RWPE2 (cell line): Measurements from ENCODE around the gene SLC12A2.

ENCODE experiments used
- ATAC-seq: fragments of 200-7000 bp; cut with Tn5 transposase; 3 replicates; pipeline ENCODE4 v1.9.1; 2021; ENCODE audit warnings: low read depth
- DNase-seq: peaks from one replicate; pipeline ENCODE4 v3.0.0-alpha.2; 2020; ENCODE audit warnings: low spot score
- H3K27ac ChIP-seq: fragments of 450-650 bp; 2 replicates; pipeline ENCODE4 v1.5.1; 2017; ENCODE audit warnings: mild to moderate bottlenecking; ENCODE audit not compliant: poor library complexity, severe bottlenecking
- H3K27me3 ChIP-seq: fragments of 250-450 bp; sonication (Bioruptor Pico); 2 replicates; pipeline ENCODE4 v1.5.1; 2021; ENCODE audit warnings: mild to moderate bottlenecking, moderate library complexity; ENCODE audit not compliant: insufficient read depth, poor library complexity, severe bottlenecking
- H3K36me3 ChIP-seq: fragments of 250-450 bp; sonication (Bioruptor Pico); 2 replicates; pipeline ENCODE4 v1.5.1; 2020; ENCODE audit warnings: low read depth, mild to moderate bottlenecking, moderate library complexity
- H3K4me1 ChIP-seq: fragments of 250-450 bp; sonication (Bioruptor Pico); 2 replicates; pipeline ENCODE4 v1.5.1; 2021; ENCODE audit warnings: mild to moderate bottlenecking, moderate library complexity; ENCODE audit not compliant: insufficient read depth, poor library complexity, severe bottlenecking
- H3K4me3 ChIP-seq: fragments of 250-450 bp; sonication (Bioruptor Pico); 2 replicates; pipeline ENCODE4 v1.5.1; 2021; ENCODE audit warnings: mild to moderate bottlenecking, moderate library complexity; ENCODE audit not compliant: severe bottlenecking
- H3K9me3 ChIP-seq: fragments of 250-450 bp; sonication (Bioruptor Pico); 2 replicates; pipeline ENCODE4 v1.5.1; 2021; ENCODE audit warnings: mild to moderate bottlenecking, moderate library complexity; ENCODE audit not compliant: severe bottlenecking
- CTCF ChIP-seq: fragments of 450-650 bp; IDR thresholded peaks from one replicate; pipeline ENCODE4 v1.5.1; 2017; ENCODE audit warnings: mild to moderate bottlenecking, moderate library complexity; ENCODE audit not compliant: poor library complexity, severe bottlenecking

Gene SLC12A2

DNA sequence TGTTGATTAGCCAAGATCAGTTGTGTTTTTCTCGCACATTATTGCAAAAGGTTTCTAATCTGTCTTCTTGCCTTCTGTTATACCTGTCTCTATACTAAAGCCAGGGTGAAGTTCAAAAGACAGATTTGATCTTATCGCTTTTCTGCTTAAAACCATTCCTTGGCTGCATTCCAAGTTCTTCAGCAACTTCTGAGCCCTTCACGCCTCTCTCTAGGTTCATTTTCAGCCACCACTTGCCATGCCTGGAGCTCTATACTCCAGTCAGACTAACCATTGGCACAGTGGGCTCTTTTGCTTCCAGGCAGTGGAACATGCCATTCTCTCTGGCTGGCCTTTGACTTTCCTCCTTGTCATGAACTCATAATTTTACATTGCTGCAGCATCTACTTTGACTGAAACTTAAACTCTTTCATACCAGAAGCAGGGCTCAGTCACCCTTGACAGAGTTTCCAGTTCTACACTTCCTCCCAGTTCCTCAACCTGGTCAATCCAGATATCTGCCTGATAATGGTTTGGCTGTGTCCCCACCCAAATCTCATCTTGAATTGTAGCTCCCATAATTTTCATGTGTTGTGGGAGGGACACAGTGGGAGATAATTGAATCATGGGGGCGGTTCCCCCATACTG, 114.4 kb downstream of the SLC12A2 start:
- no peaks in the 10 kb centered on the region for H3K27me3 ChIP-seq
- H3K27ac ChIP-seq = no peak overlapping the region
- peaks cover 7% of the 10 kb centered on the region for H3K4me1 ChIP-seq
- no peak overlapping the region for H3K4me3 ChIP-seq
- ATAC-seq (no peak), DNase-seq (no peak)
- H3K36me3 ChIP-seq = no peaks in the 10 kb centered on the region
- TF ChIP-seq CTCF = no peak
- no peaks in the 10 kb centered on the region for H3K9me3 ChIP-seq

GRCh38 chr5:128199104-128199503, 115.5 kb downstream of the SLC12A2 start:
- Histone ChIP-seq H3K27ac (no peak overlapping the region), H3K36me3 (no peaks in the 10 kb centered on the region), H3K9me3 (no peaks in the 10 kb centered on the region), H3K27me3 (no peaks in the 10 kb centered on the region), H3K4me3 (no peak overlapping the region), H3K4me1 (peaks cover 7% of the 10 kb centered on the region)
- no peak for TF ChIP-seq CTCF
- ATAC-seq (peak; percentile 59), DNase-seq (no peak)

GRCh38 chr5:128199611-128200010, 116.0 kb downstream of the SLC12A2 start:
- no peak for DNase-seq
- H3K4me1 ChIP-seq = peaks cover 7% of the 10 kb centered on the region
- H3K27me3 ChIP-seq = no peaks in the 10 kb centered on the region
- no peak overlapping the region for H3K27ac ChIP-seq
- no peak for TF ChIP-seq CTCF
- no peak overlapping the region for H3K4me3 ChIP-seq
- H3K36me3 ChIP-seq = no peaks in the 10 kb centered on the region
- ATAC-seq = peak; percentile 7; the same call in 1 of the 3 replicates
- no peaks in the 10 kb centered on the region for H3K9me3 ChIP-seq

DNA sequence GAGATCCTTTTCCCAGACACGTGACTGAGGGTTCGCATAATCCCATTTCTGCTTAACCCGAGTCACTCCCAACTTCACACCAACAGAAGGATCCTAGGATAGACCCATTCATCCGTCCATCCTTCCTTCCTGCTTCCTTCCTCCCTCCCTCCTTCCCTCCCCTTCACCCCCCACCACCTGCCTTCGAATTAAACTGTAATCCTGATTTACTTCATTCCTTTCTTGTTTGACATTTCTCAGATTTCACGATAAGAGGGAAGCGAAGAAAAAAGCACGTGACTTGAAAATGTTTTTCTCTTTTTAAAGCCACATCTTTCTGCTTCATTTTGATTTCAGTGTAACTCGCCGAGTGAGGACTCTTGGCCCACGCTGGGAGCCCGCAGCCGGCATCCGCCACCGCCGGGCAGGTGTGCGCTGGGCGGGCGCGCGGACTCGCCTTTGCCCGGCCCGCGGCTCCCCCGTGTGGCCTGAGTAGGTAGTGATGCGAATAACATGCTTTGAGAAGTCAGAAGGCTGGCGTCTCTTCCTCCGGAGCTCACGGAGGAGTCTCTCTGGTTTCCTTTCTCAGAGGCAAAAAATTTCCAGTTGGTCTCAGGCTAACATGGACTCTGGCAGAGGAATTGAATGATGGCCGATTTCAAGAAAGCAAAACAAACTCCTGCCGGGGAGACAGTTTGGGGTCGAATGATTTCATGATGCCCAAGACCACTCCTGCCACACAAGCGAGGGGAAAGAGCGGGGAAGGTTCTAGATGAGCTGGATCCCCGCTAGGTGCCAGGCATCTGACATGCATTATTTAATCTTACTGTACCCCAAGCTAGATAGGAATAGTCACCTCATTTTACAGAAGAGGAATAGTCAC, 117.7 kb downstream of the SLC12A2 start:
- Histone ChIP-seq H3K4me1 (peaks cover 7% of the 10 kb centered on the region), H3K9me3 (no peaks in the 10 kb centered on the region), H3K27me3 (no peaks in the 10 kb centered on the region), H3K36me3 (no peaks in the 10 kb centered on the region), H3K27ac (no peak overlapping the region), H3K4me3 (no peak overlapping the region)
- DNase-seq = peak; percentile 82
- ATAC-seq = peak; percentile 85
- TF ChIP-seq CTCF = peak; percentile 99

GRCh38 chr5:128202320-128202719, 118.8 kb downstream of the SLC12A2 start:
- Histone ChIP-seq H3K36me3 (no peaks in the 10 kb centered on the region), H3K4me3 (no peak overlapping the region), H3K27ac (no peak overlapping the region), H3K4me1 (peaks cover 7% of the 10 kb centered on the region), H3K27me3 (no peaks in the 10 kb centered on the region), H3K9me3 (no peaks in the 10 kb centered on the region)
- ATAC-seq = no peak
- no peak for TF ChIP-seq CTCF
- no peak for DNase-seq
